Measurements from ENCODE around the gene DNASE1L2.

DNASE1L2 gene

DNA sequence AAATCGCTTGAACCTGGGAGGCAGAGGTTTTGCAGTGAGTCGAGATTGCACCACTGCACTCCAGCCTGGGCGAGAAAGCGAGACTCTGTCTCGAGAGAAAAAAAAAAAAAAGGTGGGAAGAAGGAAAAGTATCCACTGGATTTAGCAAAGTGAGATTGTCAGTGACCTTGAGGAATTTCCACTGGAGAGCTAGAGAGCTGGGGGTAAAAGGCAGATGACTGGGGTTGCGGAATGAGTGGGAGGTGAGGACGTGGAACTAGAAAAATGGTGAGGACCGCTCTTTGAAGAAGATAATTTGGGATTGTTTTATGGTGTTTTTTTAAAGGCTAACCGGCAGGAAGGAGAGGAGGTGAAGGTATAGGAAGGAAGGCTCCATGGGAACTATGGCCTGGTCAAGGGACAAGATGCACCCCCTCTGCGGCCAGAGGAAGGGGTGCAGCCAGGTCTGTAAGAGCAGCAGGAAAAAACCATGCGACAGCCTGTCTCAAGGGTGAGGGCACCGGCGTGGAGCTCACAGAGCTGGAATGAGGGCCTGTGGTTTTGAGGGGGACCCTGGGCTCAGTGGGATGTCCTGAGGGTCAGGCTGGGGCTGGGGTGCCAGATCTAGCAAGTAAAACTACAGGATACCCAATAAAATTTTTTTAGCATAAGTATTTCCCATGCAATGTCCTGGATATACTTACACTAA, 31.7 kb upstream of the DNASE1L2 start:
- no peak for DNase-seq

DNA sequence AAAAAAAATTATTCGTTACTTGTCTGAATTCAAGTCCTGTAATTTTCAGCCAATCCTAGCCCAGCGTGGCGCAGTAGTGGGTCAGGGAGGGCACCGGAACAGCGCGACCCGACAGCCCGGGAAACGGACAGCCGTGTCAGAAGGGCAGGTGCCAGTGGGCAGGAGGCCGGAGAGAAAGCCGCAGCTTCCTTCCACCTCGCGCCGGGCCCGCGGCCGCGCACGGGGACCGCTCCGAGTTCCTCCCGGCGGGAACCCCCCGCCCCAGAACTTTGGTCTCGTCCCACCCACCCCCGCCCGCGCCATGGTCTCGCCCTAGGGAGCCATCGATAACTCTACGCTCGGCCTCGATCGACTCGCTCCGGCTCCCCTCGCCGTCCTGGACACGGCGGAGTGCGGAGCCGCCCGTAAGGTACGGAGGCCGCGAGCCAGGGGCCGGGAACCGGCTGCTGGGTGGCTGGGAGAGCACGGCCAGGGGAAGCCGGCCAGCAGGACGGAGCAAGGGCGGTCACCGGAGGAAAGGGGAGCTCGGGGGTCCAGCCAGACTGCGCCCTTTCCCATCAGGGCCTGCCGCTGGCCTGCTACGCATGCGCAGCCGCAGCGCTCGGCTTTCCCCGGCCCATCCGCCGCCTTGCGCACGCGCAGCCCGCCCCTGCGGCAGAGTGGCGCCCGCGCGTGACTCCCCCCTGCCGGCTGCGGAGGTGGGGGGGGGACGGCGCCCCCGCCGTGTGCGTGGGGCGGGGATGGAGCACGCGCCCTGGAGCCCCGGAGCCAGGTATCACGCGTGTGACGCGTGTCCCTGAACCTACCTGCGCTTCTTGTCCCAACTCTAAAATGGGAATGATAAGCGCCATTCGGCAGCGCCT, 30.9 kb upstream of the DNASE1L2 start, which contains the start of gene MLST8:
Gene MLST8, plus strand, starts transcription at position 351 of the 863 bp plus-strand sequence. CDS start 632 bp downstream, outside the sequence.
- DNase-seq: peak; percentile 98

DNA sequence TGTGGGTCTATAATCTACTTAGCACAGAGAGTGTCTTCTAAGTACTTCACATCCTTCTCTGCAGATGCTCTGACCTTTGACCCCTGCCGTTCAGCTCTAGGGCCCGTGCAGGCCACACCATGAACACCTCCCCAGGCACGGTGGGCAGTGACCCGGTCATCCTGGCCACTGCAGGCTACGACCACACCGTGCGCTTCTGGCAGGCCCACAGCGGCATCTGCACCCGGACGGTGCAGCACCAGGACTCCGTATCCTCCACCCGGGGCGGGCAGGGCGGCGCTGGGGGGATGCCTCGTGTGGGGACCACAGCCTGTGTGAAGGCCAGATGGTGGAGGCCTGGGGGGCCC, 30.3 kb upstream of the DNASE1L2 start:
- DNase-seq: no peak

DNA sequence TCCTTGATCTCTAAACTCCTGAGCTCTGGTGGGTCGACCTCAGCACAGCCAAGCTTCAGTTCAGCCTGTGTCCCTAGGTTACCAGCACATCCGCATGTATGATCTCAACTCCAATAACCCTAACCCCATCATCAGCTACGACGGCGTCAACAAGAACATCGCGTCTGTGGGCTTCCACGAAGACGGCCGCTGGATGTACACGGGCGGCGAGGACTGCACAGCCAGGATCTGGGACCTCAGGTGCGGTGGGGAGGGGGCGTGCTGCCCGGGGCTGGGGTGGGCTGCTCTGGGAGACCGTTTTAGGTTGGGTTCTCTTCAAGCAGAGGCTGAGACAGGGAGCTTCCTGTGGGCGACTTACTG, 29.8 kb upstream of the DNASE1L2 start:
- DNase-seq: no peak

DNA sequence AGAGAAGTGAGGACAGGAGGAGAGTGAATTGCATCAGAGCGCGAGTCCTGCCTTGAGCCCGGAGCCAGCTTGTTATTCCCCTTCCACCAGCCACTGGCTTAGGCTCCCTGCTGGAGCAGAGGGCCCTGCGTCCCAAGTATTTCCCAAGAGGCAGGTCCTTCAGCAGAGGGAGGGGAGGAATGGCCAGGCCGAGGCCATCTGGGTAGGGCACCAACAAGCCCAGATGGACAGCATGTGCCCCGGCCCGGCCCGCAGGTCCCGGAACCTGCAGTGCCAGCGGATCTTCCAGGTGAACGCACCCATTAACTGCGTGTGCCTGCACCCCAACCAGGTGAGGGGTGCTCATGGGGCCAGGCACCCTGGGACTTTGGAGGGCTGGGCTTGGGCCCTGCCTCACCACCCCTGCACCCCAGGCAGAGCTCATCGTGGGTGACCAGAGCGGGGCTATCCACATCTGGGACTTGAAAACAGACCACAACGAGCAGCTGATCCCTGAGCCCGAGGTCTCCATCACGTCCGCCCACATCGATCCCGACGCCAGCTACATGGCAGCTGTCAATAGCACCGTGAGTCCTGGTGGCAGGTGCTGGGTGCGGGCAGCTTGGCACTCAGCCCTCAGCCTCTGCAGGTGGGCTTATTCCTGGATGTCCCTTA, 29.3 kb upstream of the DNASE1L2 start:
- no peak for DNase-seq

DNA sequence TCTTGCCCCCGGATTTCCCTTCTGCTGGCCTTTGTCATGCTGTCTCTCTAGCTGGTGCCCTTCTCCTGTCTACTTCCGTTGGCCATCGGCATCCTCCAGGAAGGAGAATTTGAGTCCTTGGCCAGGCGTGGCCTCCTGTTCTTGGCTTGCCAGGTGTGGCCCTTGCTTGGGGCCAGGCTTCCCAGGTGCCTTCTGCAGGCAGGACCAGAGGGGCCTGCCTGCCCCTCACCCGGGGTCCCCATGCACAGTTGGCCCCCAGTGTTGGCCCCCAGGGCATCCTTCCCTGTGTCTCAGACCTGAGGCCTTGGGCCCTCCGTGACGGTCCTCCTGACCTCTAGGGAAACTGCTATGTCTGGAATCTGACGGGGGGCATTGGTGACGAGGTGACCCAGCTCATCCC, 28.4 kb upstream of the DNASE1L2 start:
- DNase-seq: no peak

DNA sequence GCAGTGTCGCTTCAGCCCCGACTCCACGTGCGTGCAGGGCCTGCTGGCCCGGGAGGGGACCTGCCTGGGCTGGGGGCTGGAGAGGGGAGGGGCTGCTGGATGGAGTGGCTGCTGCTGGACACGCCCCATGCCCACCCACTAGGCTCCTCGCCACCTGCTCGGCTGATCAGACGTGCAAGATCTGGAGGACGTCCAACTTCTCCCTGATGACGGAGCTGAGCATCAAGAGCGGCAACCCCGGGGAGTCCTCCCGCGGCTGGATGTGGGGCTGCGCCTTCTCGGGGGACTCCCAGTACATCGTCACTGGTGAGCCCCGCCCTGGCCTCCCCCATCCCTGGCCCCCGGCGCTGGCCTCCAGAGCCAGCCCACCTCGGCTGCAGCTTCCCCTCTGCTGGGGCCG, 27.9 kb upstream of the DNASE1L2 start:
- no peak for DNase-seq

DNA sequence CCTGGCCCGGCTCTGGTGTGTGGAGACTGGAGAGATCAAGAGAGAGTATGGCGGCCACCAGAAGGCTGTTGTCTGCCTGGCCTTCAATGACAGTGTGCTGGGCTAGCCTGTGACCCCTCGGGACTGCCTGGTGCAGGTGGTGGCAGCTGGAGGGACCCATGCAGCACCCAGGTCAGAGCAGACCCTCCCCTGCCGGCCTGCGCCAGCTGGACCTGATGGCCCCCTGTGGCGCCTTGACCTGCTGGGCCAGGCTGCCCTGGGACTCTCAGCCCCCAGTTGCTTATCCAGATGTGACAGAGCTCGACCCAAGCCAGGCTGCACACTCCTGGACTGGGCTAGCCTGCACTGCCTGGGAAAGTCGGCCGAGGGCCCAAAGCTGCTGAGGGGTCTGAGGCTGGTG, 27.5 kb upstream of the DNASE1L2 start:
- no peak for DNase-seq

DNA sequence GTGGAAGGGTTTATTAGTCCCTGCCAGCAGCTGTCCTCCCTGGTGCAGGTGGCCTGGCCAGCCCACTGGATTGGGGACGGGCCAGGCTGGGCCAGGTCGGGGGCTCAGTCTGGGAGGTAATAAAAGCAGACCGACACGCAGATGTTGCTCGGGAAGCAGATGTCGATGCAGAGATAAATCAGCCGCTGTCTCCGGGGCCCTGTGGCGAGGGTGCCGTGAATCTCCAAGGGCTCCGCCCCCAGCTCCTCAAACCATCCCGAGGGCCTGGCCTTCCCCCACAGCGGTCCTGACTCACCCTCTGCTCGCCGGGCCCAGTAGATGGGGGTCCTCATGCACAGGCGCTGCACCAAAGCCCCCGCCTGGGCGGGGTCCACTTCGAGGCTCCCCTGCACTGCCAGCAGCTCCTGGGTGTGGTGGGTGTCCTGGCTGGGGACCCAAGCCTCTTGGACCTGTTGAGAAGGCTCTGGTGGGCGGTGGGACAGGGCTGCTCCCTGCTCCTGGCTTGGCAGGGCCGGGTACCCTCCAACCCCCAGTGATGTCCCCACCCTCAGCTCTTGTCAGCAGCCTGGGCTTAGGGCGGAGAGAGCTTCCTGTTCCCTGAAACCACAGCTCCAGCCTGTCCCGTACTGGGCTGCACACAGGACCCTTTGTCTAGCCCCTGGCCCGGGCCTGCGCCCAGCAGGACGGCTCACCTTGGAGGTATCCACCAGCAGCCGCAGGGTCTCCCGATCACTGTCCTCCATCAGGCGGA, 26.8 kb upstream of the DNASE1L2 start:
- no peak for DNase-seq

DNA sequence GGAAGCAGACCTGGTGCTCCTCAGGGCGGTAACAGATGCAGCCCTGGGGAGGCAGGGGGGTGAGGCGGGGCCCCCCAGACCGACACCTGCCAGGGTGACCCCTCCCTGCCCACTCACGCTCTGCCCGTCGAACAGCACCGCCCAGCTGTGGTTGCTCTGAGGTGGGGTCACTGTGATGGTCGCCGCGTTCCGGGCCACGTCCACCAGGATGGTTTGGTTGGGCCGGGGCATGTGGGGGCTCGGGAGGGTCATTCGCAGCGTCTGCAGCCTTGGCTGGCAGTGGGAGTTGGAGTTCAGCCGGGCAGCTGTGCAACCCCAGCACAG, 26.3 kb upstream of the DNASE1L2 start:
- DNase-seq: no peak

DNA sequence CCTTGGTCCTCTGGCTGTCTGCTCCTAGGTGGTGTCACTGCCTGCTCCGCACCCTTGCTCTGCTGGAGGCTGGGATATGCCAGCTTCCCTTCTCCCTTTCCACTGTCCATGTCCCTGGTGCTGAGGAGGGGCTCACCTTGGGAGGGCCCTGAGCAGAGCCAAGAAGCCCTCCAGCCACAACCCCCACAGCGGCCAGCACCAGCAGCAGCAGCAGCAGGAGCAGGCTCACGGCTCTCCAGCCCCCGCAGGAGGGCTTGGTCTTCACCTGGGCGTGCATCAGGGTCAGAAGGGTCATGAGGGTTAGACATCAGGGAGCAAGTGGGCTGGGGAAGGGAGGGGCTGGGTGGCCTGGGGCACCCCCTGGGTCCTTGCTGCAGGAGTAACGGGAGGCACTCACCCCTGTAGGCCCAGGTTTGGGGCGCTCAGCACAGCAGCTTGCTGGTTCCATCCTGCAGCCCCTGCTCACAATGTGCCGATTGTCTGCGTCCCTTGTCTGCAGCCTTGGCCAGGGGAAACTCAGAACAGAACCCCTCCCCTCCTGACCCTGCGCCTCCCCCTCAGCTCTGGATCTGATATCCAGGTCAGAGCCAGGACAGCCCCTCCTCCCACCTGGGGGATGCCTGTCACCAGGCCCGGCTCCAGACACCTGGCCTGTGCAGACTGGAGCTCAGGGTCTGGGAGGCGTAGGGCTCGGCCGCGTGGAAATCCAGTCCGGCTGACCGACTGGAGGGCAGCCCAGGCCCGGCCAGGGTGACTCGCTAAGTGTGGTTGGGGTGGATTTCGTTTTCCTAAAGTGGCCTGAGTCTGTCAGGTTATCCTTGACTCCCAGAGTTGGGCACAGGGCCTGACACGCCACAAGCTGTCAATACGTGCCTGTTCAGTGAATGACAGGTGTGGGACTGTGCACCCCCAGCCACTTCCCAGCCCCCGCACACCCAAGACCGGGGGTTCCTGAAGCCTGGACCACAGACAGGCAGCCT, 25.6 kb upstream of the DNASE1L2 start, which contains the start of gene BRICD5:
Gene BRICD5, minus strand, starts transcription at position 478 of the 980 bp plus-strand sequence. Its CDS starts 30 bp downstream, at position 448.
- DNase-seq: no peak

DNA sequence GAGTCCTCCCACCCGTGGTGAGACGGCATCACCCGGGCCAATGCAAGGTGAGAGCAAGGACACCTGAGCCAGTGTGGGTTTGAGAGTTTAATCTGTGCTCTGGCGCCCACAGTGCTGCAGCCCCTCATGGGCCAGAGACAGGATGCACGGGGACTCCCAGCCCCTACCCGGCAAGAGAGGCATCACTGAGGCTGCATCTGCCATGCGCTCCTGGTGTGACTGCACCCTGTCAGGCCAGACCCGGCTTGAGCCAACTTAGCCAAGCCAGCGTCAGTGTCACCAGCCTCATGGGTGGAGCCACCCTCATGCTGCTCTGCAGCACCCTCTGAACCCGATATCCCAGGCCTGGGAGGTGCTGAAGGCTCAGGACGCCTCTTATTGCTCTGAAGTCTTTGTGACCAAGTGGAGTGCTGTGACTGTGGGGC, 24.3 kb upstream of the DNASE1L2 start:
- no peak for DNase-seq

DNA sequence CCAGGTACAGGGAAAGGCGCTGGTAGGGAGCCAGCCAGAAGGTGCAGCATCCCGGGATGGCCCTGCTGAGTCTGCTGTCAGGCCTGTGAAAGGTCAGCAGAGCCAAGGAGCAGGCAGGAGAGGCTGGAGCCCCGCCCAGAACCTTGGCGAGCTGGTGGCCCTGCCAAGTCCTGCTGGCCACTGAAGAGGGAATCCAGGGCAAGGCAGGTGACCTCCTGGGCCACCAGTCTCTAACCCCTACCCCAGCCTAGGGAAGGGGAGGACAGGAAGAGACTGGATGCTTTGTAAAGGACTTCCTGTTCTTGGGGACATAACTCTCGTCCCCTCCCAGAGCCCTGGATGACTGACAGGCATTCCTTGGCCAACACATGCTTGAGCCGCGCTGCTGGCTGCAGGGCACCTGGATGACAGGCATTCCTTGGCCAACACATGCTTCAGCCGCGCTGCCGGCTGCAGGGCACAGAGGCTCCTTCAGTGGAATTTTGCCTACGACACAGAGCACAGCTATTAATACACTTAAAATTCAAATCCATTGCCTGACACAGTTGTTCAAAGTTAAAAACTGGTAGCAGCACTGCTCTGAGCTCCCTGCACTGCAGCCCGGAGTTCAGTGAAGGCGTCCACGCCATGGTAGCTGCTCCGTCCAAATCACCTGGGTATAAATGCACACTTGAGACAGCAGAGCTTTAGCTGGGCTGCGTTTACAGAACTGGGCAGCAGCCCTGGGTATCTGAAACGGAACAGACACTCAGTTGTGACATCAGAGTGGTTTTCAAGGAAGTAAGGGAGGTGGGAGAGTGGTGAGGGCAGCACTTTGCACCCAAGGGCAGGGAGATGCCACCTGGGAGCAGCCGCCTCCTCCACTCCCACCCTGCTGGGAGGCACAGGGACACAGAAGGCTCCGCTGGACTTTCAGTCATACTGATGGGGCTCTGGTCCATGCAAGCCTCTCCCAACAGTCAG, 23.6 kb upstream of the DNASE1L2 start:
- no peak for DNase-seq

DNA sequence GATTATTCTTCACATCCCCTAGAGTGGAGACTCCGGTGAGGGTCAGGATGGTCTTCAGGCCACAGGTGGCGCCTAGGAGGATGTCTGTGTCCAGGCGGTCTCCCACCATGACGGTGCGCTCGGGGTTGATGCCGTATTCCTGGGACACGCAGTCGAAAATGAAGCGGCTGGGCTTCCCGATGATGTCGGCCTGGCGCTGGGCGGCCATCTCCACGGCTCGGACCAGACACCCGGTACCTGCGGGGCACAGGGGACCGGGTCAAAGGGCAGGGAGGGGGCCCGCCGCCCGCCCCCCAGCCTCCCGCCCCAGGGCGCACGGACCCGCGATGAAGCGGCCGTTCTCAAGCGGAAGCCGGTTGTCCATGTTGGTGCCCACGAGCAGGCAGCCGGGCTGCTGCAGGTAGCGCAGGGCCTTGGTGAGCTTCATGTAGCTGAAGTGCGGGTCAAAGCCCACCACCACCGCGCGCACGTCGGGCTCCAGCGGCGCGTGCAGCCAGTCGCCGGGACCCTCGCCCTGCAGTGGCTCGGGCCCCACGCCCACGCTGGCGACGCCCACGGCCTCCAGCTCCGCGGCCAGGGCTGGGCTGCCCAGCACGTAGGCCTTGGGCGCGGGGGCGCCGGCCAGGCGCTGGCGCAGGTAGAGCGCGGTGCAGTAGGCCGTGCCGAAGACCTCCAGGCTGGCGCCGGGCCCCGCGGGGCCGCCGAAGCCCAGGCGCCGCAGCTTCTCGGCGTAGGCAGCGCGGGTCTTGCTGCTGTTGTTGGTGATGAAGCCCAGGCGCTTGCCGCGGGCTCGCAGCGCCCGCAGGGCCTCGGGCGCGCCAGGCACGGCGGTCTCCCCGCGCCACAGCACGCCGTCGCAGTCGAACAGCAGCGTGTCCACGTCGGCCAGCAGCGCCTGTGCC, 22.2 kb upstream of the DNASE1L2 start:
- DNase-seq: peak; percentile 49

DNA sequence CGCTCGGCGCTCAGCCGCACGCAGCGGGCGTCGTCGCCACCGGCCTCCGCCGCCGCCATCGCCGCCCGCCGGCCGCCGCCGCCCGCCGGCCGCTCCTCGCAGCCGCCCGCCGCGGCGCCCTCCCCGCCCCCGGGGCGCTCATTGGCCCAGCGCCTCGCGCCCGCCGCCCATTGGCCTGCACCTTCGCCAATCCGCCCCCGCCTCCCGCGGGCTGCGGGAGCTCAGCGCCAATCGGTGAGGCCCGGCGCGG, 21.6 kb upstream of the DNASE1L2 start, which contains the start of gene PGP:
Gene PGP, minus strand, starts transcription at position 122 of the 250 bp plus-strand sequence. Its CDS starts 63 bp downstream, at position 59.
- DNase-seq: peak; percentile 99

DNA sequence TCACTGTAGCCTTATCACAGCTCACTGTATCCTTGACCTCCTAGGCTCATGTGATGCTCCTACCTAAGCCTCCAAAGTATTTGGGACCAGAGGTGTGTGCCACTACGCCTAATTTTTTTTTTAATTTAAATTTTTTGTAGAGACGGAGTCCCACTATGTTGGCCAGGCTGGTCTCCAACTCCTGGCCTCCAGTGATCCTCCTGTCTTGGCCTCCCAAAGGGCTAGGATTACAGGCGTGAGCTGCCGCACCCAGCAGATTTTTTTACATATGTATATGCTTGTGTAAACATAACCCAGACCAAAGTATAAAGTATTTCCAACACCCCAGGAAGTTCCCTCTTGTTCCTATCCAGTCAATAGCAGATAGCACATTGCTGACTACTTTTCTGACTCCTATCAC, 19.9 kb upstream of the DNASE1L2 start:
- DNase-seq: no peak

DNA sequence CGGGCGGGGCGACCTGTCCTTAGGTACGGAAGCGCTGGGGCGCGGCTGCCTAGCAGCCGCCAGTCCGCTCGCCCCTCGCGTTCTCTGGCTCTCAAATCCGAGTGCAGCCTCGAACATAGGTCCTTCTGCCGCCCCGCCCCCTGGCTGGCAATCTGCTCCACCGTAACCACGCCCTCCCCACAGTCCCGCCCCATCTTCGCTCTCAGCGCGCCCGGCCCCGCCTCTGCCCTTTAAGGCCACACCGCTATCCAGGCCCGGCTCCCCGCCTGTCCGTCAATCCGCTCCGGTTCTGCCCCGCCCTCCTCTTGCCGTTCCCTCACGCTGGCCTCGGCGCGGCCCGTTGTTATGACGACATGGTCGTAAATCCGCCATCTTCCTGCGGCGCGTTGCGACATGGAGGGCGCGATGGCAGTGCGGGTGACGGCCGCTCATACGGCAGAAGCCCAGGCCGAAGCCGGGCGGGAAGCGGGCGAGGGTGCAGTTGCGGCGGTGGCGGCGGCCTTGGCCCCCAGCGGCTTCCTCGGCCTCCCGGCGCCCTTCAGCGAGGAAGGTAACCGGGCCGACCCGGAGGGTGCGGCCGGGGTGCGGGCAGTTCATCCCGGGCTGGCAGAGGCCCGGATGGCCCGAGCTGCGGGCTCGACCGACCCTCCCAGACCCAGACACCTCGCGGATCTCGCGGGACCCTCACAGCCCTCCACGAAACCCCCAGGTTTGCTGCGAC, 12.9 kb upstream of the DNASE1L2 start, which contains the start of gene E4F1:
Gene E4F1, plus strand, starts transcription at position 371 of the 721 bp plus-strand sequence. Its CDS starts 23 bp downstream, at position 394.
- peak; percentile 96 for DNase-seq

DNA sequence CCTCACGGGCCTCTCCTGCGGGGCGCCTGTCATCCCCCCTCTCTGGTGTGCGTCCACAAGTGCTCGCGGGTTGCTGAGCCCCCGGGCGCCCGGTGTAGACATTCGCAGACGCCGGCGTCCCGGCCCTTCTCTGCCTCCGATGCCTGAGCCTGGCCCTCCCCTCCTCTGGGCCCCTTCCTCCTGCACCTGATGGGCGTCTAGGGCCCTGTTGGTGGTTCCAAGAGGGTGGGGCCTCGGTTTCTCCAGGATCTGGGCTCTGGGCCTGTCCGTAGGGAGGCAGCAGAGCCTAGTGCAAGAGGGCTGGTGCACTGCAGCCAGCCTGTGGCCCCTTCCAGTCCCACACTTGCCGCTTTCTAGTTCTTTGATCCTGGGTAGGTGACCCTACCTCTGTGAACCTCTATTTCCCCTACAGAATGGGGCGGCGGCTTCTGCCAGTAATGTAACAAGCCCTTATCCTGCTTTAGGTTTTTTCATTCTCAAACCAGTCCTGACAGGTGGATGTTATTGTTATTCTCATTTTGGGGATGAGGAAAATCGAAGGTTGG, 12.2 kb upstream of the DNASE1L2 start:
- no peak for DNase-seq
